Gastroesophageal sphincter (tissue), 3 donors: ENCODE results near the gene DGLUCY.

Experiments
- CTCF ChIP-seq, 4 experiments: fragments of 200-600 bp in 2 of 4; fragments of 450-650 bp in 2 of 4; sonication (generic) in 1 of 4; IDR thresholded peaks; one replicate each; pipeline ENCODE4 v1.5.1; 2017 to 2019; ENCODE audit warnings: antibody characterized with exemption in 4 of 4, mild to moderate bottlenecking in 2 of 4, moderate library complexity in 2 of 4
- POLR2A ChIP-seq, 2 donors: fragments of 450-650 bp; IDR thresholded peaks; one replicate each; pipeline ENCODE4 v1.6.1; 2017; ENCODE audit warnings: antibody characterized with exemption in 2 of 2, mild to moderate bottlenecking in 2 of 2, moderate library complexity in 1 of 2

GRCh38 chr14:91146661-91147060 lies 32.8 kb downstream of the DGLUCY start:
- TF ChIP-seq CTCF (IDR thresholded peaks at IDR 0.05) (no peak), POLR2A (IDR thresholded peaks at IDR 0.05) (no peak)
